HG03354 (cell line): ENCODE measurements around the gene ESPNL.
"Not testable (repeated sequence)": the region's sequence is repeated elsewhere in the genome, so short reads cannot be mapped to it uniquely, and the experiment has no call there.

ENCODE experiments used
- ATAC-seq: cut with Tn5 transposase; IDR thresholded peaks from one replicate; pipeline ENCODE4 v1.9.1; 2021; ENCODE audit warnings: mild to moderate bottlenecking; ENCODE audit not compliant: unreplicated experiment, poor library complexity, severe bottlenecking

Gene ESPNL

DNA sequence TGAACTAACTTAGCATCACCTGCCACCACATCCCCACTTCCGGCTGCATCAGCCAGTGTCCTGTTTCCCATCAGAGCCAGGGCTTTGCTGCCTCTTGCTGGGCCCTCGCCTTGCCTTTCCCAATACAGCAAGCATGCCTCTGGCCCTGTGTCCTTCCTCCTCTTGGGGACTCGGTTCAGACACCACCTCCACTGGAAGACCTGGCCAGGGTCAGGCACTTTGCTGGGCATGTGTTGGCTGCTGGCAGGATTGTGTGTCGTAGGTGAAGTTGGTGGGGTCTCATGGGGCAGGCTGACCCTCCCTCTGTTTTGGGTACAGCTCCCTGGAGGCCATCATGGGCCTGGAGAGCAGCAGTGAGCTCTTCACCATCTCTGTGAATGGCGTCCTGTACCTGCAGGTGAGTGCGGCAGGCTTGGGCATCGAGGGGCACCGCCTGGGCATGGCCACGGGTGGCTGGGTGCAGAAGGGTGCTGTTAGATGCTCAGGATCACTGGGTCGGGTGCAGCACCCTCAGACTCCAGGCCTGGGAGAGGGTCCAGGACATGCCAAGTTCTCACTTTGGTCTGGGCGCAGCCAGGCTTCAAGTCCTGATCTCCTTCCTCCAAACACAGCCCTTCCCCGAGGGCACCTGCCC is 65.3 kb downstream of the ESPNL start:
- ATAC-seq = no peak

DNA sequence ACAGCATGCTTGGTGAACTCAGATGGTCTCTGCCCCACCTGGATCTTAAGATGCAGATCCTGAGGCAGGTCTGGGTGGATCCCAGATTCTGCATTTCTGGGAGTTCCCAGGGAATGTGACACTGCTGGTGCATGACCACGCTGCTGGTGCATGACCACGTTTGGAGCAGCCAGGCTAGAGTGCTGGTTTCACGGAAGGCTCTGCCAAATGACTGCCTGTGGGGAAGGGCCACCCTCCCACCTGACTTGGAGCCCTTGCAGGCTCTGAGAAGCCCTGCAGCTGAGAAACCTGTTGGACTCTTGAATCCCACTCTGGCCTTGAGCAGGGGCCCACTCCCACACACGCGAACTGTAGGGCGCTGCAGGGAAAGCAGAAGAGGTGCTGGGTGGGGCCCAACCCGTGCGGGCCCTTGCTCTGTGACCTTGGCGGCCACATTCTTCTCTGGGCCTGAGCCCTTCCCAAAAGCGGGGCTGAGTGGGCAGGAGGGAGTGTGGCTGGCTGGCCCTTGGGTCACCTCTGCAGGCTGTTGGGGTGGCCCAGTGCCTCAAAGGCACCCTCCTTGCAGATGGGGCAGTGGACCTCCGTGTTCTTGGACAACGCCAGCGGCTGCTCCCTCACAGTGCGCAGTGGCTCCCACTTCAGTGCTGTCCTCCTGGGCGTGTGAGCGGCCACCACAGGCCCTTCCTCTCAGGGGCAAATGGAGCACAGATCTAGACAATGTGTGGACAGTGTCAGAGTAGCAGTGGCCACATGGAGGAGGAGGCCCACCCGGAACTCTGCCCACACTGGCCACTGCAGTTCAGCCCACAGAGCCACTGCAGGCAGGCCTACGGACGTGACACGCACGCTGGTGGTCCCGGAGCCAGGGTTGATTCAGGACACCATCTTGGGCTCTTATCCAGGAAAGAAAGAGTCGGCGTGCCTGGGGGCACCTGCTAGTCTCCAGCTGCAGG is 66.5 kb downstream of the ESPNL start:
- ATAC-seq = no peak

DNA sequence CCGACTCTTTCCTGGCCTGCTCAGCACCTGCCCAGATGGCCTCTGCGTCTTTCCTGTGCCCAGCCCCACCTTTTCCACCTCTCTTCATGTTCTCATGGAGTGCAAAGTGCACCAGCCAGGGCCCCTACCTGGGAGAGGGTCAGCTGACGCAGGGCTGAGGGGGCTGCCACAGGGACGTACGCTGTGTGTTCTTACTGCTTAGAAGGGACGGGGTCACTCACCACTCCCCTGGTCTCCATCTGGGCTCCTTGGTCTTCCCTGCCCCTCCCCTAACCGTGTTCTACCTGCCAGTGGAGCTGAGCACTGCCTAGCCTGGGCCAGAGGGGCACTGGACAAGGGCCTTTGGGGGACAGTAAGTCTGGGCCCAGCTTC is 67.2 kb downstream of the ESPNL start:
- no peak for ATAC-seq

DNA sequence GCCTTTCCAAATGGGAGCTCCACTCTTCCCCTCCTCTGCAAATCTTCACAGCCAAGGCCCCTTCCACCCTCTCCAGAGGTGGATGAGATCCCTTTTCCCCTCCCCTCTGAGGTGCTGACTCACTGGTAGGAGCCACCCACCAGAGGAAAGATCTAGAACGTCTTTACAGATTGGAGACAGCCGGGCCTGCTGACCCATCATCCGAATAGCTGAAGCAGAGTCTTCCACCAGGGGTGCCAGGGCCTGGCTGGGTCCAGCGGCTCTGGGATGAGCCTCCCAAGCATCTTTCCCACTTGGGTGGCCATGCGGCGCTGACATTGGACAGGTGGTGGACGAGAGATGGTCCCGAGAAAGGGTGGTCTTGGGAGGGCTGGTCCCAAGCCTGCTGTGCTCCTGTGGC is 67.6 kb downstream of the ESPNL start:
- ATAC-seq = no peak

DNA sequence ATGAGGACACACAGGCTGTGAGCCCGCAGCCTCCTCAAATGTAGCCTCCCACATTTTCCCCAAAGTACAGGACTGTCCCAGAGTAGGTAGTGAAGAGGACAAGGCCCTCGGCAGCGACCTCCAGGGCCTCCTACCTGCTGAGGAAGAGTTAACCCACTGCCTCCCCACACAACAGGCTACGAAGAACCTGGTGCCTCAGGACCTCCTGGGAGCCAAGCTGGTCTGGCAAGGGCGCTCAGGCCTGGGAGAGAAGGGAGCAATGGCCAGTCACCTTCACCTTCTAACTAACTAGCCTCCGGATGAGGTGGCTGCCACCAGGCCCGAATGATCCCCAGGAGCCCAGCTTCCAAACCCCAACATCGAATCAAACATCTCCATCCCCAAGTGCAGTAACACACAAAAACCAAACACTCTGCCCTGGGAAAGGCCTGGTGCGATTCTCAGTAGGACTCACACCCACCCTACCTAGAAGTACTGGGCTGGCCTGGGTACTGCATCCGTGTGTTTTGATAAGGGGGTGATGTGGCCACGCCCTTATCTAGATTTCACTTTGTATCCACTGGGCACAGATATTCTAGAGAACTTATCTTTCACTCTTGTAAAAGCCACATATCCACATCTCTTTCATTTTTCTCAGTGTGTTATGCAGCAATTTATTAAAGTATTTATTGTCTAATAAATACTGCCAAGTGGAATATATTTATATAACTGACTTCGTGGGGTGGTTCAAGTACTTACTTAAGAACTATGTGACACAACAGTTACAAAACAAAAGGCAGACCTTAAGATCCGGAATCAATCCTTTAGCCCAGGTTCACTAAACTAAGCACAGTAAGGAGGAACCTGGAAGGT is 68.3 kb downstream of the ESPNL start:
- no peak for ATAC-seq

DNA sequence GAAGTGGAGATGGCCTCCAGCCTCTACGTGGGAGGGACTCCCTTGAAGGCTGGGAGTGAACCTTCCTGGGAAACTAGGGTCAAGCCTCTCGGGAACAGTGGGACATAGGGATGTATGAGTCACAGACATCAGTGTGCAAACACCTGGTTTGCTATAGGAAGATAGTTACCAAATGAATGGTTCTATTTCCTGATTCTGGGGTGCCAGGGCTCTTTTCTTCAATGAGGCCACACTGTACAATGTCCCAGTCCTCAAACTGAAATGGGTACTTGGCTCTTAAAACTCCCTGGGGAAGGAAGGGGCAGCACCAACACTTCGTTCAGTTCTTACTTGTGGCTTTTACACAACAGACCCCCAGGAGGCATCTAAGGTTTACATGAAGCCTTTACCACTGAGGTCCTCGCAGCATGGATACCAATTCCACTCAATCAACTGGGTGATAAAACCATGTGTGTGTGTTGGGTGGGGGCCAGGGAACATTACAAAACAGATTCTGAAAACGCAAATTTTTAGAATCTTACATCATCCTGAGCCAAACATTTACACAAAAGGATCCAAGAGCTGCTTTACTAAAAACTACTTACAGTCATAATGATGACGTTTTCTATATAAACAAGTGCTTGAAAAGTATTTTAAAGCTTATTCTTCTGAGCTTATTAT is 69.0 kb downstream of the ESPNL start:
- no peak for ATAC-seq

DNA sequence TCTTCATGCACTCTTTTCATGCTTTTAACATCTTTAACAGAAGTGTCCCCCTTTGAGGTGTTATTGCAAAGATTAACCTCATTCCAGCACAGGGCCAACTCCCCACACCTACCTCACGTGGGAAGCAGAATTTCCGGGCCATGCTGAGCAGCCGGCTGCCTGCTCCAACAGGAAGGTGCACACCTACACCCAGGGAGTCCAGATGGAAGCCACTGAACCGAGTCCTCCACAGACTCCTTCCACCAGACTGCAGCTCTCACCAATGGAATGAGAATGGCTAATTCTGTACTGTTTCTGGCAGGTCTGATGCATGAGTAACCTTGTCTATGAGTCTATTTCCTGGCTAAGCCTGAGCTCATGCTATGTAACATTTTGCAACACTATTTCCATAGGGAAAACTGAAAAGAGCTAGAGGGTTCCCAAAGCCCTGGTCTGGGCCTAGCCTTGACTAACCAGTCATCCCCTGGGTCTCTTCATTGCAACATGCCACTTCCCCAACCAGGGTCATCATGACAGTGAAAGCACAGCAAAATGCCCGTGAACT is 69.6 kb downstream of the ESPNL start:
- ATAC-seq = no peak

DNA sequence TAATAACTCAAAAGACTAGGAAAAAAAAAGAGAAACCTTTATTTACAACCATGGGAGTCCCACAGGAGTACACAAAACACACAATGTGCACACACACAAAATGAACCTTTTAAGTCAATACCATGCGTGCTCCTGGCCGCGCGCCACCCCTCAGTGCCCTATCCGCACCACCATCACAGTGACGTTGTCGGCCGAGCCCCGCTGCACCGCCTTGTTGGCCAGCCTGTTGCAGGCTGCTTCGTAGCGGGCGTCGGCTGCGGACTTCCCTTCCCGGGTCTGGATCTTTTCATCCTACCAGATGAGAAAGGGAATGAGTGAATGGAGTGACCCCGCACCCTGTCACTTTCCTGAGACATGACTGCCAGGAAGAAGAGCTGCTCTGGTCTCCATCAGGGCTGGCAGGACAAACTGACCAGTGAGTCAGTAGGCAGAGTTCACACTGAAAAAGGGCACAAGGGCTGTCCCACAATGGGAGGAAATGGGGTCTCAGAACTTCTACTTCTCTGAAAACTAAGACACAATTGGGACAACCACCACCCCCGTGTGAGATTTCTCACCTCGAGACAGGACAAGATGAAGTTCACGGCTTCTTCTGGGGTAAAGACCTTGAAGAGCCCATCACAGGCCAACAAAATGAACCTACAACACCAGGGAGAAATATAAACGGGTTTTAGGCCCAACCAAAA is 70.4 kb downstream of the ESPNL start:
- no peak for ATAC-seq

DNA sequence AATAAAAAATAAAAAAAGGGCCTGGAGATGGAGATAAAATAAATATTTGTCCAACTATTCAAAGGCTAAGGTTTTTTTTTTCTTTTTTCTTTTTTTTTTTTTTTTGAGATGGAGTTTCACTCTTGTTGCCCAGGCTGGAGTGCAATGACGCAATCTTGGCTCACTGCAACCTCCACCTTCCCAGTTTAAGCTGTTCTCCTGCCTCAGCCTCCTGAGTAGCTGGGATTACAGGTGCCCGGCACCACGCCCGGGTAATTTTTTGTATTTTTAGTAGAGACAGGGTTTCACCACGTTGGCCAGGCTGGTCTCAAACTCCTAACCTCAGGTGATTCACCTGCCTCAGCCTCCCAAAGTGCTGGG is 70.9 kb downstream of the ESPNL start:
- not testable (repeated sequence) for ATAC-seq

DNA sequence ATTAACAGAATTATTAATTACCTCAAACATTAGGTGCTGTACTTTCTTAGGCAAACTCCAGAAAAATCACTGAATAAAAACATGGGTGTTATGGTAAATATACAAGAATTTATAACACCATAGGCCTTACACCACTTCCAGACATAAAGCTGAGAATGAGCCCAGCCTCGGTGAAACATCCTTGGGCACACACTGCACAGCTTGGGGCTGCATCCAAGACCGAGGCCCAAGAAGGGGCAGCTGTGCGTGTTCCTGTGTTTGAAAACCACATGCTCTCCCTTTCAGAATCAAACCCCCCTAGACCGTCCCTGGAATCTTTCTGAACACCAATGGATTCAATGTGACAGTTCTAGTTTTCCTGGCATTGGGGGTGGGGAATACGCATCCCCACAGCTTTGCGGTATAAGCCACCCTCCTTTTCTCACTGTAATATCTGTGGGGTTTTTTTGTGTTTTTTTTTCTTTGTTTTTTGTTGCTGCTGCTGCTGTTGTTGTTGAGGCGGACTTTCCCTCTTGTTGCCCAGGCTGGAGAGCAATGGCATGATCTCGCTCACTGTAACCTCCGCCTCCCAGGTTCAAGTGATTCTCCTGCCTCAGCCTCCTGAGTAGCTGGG is 71.5 kb downstream of the ESPNL start:
- ATAC-seq = no peak

DNA sequence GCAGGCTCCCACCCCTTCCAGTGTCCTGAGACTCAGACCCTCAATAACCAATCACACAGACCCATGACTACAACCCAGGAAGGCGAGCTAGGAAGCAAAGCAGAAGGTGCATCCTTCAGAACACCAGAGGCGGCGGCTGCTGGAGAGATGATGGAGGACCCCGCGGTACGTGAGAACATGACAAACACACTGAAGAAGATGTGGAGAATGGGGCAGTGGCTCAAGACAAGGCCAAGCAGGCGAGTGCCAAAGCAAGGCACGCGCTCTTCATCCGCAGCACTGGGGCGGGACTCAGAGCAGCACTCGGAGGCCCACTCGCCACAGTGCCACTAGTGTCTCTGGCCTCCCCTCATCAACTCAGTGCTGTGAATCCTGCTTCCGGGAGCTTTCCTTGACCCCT is 72.3 kb downstream of the ESPNL start:
- ATAC-seq = no peak

DNA sequence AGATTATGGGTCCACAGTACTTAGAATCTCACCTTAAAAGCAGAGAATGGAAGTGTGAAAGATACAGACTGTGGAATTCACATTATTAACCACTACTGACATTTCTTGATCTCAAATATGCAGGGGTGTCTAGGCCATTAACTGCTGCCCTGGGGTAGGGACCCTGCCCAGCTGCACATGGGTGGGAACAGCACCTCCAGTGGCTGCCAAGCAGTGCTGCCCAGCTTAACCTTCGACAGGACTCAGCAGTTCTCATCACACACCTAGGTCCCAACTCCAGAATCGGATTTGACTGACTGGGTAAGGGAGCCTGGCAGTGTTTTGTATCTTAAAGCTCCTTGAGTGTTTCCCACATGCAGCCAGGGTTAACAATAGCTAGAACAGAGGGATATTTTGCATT is 73.6 kb downstream of the ESPNL start:
- no peak for ATAC-seq

DNA sequence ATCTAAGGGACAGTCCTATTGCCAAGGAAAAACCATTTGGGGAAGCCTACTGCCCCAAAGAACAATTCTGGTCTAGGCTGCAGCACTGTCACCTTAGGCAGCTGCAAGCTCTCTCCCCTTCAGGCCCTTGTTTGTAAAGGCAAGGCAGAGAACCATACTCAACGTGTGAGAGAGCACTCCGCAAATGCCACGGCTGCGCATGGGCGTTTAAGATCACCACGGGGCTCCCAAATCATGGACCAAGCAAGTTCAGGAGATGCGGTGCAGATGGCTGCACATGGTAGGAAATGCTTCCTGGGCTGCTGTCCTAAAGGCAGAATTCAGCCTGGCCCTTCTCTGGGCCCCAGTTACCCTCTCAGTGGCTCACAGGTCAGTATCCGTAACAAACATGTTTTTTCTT is 74.2 kb downstream of the ESPNL start:
- no peak for ATAC-seq

DNA sequence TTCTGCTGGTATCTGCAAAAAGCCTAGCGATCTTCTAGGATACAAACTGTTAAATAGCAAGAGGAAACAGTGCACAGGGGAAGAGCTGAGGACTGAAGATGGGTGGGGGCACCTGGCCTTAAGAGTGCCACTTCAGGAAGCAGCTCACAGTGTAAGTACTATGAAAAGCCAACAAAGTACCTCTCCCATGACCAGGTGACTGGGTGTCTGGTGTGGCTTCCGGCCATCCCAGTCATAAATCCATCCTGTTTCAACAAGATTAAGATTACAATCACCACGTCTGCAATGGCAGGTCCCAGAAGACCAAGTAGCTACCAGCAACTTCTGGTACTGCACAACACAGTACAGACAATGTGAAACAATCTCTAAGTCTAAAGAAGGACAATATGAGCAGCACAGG is 74.6 kb downstream of the ESPNL start:
- ATAC-seq = no peak

DNA sequence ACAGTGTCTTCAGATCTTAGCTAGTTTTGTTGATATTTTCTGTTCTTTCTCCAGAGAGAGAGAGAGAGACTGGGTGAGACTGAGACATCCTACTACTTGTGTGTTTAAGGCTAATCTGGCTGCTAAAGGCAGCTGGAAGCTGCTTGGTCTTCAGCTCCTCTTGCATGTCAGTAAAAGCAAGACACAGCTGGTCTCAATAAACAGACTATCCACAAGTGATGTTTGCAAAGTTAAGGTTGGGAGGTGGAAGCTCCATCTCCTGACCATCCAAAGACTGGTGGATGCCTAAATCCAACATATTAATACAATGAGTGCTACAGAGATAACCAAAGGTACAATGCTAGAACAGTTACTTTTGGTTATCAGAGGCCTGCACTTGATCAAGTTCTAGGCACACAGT is 76.5 kb downstream of the ESPNL start:
- no peak for ATAC-seq

DNA sequence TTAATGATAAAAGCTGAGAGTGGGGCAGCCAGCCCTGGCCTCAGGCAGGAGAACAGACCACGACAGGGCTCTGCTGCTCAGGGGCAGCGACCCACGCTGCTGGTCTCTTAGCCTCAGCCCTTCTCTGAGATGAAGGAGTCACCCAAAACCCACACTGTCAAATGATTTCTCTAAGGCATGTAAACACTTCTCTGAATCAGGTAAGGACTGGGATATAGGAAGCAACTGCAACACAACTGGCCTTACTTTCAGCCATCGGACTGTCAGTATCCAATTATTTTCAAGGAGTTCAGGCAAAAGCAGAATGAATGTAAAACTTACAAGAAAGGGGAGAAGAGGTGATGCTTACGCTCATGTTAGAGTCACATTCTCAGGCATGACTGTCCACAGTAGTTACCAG is 80.4 kb downstream of the ESPNL start:
- ATAC-seq = no peak

DNA sequence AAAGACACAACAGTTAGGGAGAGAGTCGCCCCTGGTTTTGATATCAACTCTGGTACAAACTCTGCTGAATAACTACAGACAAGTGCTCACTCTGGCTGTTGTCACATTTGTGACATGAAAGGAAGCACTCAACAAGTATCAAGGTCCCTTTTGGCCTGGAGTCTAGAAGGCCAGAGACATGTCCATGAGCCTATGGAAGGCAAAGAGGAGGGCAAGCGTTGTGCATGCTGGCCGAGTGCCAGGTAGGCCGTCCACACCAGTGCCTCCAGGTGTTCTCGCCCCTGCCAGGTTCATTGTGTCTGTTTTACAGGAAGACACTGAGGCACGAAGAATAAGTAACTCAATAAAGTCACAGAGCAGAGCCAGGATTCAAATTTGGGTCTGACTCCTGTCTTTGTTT is 82.2 kb downstream of the ESPNL start:
- no peak for ATAC-seq
